Activated T-helper 1 cell treated with anti-CD3 and anti-CD28 coated beads, Interleukin-12 subunit alpha, Interleukin-12 subunit beta, Interleukin-2, Interleukin-4 antibody, amounts not matched to agents 30 ng/mL and 10 ng/mL and 1 ng/mL, durations not matched to agents 14 hours and 24 hours and 36 hours (primary cell): ENCODE data around the gene ACER3. TPM values are rescaled to one million over a fixed set of nuclear protein-coding genes. Genes with fewer than 3 reads are reported as not detected.
"Not testable (repeated sequence)": the region's sequence is repeated elsewhere in the genome, so short reads cannot be mapped to it uniquely, and the experiment has no call there.

Experiments
- DNase-seq: peaks from one replicate; pipeline ENCODE4 v3.0.0; 2021; ENCODE audit warnings: low spot score
- H3K27ac Mint-ChIP-seq: one replicate; pipeline ENCODE4 v1.8.0; 2021; ENCODE audit warnings: mild to moderate bottlenecking, mixed read lengths
- H3K27me3 Mint-ChIP-seq: one replicate; pipeline ENCODE4 v1.8.0; 2022; ENCODE audit warnings: mild to moderate bottlenecking, moderate library complexity, mixed read lengths; ENCODE audit not compliant: insufficient read depth
- H3K36me3 Mint-ChIP-seq: one replicate; pipeline ENCODE4 v1.8.0; 2021; ENCODE audit warnings: low read depth, mixed read lengths
- H3K4me1 Mint-ChIP-seq: one replicate; pipeline ENCODE4 v1.8.0; 2021; ENCODE audit warnings: low read depth, mixed read lengths
- H3K4me3 Mint-ChIP-seq: one replicate; pipeline ENCODE4 v1.8.0; 2021; ENCODE audit warnings: mild to moderate bottlenecking, moderate library complexity, mixed read lengths
- H3K9me3 Mint-ChIP-seq: one replicate; pipeline ENCODE4 v1.8.0; 2021; ENCODE audit warnings: mixed read lengths
- intact Hi-C: fragments of 100-400 bp; cut with micrococcal nuclease; formaldehyde crosslinking; loops from one replicate; pipeline ENCODE4 v1.15.1; 2024
- total RNA-seq: library from RNA; stranded (reverse); gene quantifications from 2 replicates; pipeline ENCODE4 v1.2.3, GENCODE V29; 2022

Gene ACER3
- total RNA-seq, 1 donor from 2014 or later: 12.2 TPM

DNA sequence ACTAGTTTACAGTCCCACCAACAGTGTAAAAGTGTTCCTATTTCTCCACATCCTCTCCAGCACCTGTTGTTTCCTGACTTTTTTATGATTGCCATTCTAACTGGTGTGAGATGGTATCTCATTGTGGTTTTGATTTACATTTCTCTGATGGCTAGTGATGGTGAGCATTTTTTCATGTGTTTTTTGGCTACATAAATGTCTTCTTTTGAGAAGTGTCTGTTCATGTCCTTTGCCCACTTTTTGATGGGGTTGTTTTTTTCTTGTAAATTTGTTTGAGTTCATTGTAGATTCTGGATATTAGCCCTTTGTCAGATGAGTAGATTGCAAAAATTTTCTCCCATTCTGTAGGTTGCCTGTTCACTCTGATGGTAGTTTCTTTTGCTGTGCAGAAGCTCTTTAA, 33.7 kb upstream of the ACER3 start:
- H3K4me1 Mint-ChIP-seq: peaks cover 30% of the 10 kb centered on the region
- H3K36me3 Mint-ChIP-seq, H3K27ac Mint-ChIP-seq, H3K27me3 Mint-ChIP-seq, DNase-seq, H3K4me3 Mint-ChIP-seq, intact Hi-C loops: not testable (repeated sequence)
- H3K9me3 Mint-ChIP-seq: peaks cover 18% of the 10 kb centered on the region

DNA sequence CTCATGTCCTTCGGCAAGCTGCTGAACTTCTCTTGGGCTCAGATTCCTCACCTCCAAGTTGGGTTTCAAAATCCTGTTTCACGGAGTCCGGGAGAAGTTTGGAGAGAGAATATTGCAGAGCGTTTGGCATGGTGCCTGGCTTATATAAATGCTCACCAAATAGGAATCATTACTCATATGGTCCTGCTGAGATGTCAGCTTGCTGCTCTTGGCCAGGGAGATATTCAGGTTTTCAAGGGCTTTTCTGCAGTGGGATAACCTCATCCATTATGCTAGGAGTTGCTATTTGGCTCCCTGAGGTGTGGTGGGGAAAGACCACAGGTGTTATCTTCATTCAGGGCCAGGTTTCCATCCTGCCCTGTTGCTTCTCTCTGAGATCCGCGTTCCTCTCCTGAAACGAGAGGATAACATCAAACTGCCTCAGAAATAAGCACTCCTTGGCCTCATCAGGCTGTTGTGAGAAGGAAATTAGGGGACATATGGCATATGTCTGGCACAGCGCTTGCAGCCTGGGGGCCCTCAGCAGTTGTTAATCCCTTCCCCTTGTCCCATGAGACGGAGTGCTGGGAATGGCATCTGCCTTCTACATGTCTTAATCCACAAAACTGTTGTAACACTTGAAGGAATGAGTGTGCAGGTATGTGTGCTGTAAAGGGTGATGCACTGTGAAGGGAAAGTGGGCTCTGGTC, 29.9 kb upstream of the ACER3 start:
- H3K36me3 Mint-ChIP-seq: no peaks in the 10 kb centered on the region
- no peak for DNase-seq
- H3K4me1 Mint-ChIP-seq: peaks cover 5% of the 10 kb centered on the region
- H3K27me3 Mint-ChIP-seq: peaks cover 12% of the 10 kb centered on the region
- intact Hi-C loops: no loop called here
- H3K27ac Mint-ChIP-seq: no peak overlapping the region
- H3K4me3 Mint-ChIP-seq: no peak overlapping the region
- H3K9me3 Mint-ChIP-seq: peaks cover 4% of the 10 kb centered on the region

DNA sequence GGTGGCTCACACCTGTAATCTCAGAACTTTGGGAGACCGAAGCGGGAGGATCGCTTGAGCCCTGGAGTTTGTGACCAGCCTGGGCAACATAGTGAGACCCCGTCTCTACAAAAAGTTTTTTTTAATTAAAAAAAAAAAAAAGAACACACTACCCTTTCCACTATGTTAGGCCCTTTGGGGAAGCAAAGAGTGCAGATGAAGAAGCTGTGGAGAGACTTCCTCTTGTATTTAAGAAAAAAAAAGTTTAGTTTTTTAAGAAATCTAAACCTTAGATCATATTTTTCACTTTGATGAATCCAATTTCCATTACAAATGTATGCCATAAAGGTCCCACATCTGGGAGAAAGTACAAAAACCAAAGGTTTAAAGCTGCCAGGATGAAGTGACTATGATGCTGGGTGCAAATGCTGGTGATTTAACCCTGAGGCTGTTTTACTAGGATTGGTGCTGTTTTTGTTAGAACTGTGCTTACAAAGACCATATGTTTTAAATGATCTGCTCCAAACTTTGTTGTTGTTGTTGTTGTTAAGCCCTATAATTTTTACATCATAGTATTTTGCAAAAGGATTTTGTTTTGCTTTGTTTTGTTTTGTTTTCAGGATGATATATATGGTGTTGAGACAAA, 28.9 kb upstream of the ACER3 start:
- Mint-ChIP-seq H3K27me3 (peaks cover 12% of the 10 kb centered on the region), H3K27ac (no peak overlapping the region), H3K4me3 (no peak overlapping the region), H3K4me1 (no peaks in the 10 kb centered on the region), H3K9me3 (no peaks in the 10 kb centered on the region), H3K36me3 (no peaks in the 10 kb centered on the region)
- intact Hi-C loops: no loop called here
- no peak for DNase-seq

DNA sequence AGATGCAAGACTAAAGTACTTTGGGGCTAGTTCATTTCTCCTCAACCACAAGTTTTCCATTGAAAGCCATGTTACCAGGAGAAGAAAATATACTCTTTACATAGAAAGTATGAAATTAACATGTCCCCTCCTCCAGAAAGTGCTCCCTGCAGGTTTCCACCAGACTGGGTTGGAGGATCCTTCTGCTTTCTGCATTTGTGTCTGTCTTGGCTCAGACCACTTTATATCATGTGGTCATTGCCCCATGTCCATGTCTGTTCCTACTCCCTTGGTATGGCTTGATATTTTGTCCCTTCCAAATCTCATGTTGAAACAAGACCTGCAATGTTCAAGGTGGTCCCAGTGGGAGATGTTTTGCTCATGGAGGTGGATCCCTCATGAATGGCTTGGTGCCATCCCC, 28.4 kb upstream of the ACER3 start:
- Mint-ChIP-seq H3K4me1 (no peaks in the 10 kb centered on the region), H3K27ac (no peak overlapping the region), H3K4me3 (no peak overlapping the region), H3K27me3 (peaks cover 12% of the 10 kb centered on the region), H3K36me3 (no peaks in the 10 kb centered on the region), H3K9me3 (no peaks in the 10 kb centered on the region)
- no peak for DNase-seq
- intact Hi-C loops: no loop called here

DNA sequence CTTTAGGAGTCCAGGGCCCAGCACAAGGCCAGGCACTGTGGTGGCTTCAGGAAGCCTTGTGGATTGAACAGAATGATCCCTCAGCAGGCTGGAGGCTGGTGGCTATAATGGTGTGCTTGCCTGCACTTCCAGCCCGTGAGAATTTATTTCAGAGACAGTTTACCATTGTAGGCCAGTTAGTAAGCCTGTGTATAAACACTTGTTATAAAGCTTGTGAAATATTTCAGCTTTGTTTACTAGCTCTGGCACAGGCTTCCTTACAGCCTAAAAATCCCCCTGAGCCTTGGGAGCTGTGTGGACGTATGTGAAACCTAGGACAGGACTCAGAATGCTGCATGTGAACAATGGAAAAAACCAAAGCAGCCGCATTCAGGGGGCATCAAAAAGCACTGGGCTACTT, 26.6 kb upstream of the ACER3 start:
- H3K4me1 Mint-ChIP-seq: no peaks in the 10 kb centered on the region

DNA sequence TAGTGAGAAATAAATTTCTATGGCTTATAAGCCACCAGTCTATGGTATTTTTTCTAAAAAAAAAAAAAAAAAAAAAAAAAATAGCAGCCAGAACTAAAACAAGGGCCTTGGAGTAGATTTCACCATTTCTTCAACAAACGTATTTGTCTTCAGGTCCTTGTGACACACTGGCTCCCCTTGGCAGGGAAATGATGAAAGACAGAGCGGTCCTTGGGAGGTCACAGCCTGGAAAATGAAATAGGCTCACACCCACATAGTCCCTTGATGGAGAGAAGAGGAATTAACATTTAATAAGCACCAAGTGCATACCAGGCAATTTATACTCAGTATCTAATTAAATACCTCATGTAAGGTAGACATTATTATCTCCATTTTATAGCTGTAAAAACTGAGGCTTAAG, 25.7 kb upstream of the ACER3 start:
- Mint-ChIP-seq H3K36me3 (no peaks in the 10 kb centered on the region), H3K9me3 (no peaks in the 10 kb centered on the region), H3K27me3 (peaks cover 16% of the 10 kb centered on the region), H3K27ac (no peak overlapping the region), H3K4me3 (no peak overlapping the region), H3K4me1 (no peaks in the 10 kb centered on the region)
- intact Hi-C loops: no loop called here
- no peak for DNase-seq

More for the DNA sequence above, 26.6 kb upstream of the ACER3 start:
- Mint-ChIP-seq H3K36me3 (no peaks in the 10 kb centered on the region), H3K4me3 (no peak overlapping the region), H3K9me3 (no peaks in the 10 kb centered on the region), H3K27ac (no peak overlapping the region), H3K27me3 (peaks cover 12% of the 10 kb centered on the region)
- intact Hi-C loops: no loop called here
- DNase-seq: no peak

DNA sequence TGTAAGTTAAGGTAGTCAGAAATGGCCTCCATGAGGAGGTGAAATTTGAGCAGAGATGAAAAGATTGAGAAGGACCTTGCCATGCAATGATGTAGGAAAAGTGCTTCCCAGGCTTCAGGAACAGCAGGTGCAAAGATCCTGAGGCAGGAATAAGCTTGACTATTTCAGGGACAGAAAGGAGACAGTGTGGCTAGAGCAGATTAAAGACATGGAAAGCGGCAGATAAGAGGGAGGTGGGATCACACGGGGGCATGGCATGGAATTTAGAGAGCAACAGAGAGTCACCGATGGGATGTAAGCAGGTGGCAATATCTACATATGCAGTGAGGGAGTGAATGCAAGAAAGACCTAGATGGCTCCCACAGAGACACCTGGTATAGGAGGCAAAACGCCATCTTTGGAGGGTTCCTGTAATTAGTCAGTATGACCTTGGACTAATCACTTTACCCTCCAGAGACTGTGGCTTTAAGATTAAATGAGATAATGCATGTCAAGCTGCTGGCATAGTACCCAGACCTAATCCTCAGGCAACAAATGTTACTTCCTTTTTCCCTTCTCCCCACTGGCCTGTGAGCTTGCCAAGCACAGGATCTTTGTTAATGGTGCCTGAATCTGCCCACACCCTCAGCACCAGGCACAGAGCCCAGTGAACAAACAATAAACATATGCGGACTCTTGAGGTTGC, 24.6 kb upstream of the ACER3 start:
- H3K36me3 Mint-ChIP-seq: no peaks in the 10 kb centered on the region
- H3K9me3 Mint-ChIP-seq: no peaks in the 10 kb centered on the region
- H3K4me3 Mint-ChIP-seq: no peak overlapping the region
- H3K27ac Mint-ChIP-seq: no peak overlapping the region
- no peaks in the 10 kb centered on the region for H3K4me1 Mint-ChIP-seq
- intact Hi-C loops: no loop called here
- peaks cover 18% of the 10 kb centered on the region for H3K27me3 Mint-ChIP-seq
- DNase-seq: no peak

DNA sequence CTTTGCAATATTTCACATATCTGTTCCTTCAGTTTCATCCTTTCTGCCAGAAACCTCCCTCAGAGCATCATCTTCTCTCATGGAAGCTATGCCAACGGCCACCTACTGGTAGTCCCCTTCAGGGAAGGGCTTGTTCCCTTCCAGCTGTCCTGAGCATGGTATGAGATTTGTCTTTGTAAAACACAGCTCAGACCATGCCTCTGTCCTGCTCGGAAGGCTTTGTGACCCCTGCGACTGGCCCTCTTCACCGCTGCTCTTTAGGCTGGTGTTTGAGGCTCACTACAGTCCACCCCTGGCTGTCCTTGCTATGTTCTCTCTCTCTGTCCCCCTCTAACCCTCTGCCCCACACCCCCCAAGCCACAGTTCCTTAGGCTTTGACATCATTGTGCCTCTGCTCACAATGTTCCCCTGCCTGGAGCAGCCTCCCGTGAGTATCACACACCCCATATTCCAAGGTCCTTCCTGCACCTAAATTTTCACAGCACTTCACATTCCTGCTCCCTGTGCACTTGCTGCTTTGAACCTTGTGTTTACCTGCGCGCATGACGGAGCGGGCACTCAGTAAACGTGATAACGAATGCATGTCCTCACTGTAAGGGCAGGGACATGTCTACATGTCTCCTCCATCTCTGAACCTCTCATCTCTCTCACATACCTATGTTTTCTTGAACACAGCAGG, 24.0 kb upstream of the ACER3 start:
- Mint-ChIP-seq H3K9me3 (no peaks in the 10 kb centered on the region), H3K27ac (no peak overlapping the region), H3K36me3 (no peaks in the 10 kb centered on the region), H3K4me1 (no peaks in the 10 kb centered on the region), H3K27me3 (peaks cover 18% of the 10 kb centered on the region), H3K4me3 (no peak overlapping the region)
- intact Hi-C loops: no loop called here
- DNase-seq: no peak

DNA sequence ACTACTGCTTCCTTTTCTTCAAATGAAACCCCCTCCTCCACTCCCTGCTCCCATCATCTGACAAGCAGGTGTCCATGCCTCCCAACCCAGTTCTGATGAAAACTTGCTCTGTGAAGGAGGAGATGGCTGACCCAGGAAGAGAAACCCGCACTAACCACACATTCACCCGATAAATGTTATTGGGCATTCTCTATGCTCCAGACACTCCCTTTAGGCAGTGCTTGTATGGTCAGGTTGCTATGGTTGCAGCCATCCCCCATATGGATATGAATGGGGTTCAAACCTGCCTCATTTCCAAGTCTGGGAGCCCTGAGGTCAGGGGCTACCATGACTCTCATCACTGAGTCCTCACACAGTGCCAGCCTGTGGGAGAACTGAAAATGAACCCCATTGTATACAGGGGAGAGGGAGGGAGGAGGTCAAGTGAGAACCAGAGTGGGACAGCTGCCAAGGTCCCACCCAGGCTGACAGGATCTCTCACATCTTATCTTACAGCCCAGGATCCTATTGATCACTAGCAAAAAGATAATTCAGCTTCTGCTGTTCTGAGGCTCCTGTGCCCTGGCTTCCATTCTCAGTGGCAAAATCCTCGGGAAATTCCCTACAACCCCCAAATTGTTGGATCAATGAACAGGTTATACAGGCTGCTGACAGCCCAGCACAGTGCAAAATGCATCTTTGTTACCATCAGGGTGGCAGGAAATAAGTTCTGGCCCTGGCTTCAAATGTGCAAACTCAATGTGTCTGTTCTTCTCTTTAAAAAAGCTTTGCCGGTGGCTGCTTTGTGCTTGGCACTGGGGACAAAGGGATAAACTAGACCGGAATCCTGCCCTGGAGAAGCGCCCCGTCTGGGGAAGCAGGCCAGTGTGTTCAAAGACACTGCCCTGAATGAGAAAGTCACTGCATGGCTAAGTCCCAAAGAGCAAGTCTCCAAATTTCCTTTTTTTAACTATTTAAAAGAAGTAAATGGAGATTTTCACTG, 22.7 kb upstream of the ACER3 start:
- no peaks in the 10 kb centered on the region for H3K36me3 Mint-ChIP-seq

DNA sequence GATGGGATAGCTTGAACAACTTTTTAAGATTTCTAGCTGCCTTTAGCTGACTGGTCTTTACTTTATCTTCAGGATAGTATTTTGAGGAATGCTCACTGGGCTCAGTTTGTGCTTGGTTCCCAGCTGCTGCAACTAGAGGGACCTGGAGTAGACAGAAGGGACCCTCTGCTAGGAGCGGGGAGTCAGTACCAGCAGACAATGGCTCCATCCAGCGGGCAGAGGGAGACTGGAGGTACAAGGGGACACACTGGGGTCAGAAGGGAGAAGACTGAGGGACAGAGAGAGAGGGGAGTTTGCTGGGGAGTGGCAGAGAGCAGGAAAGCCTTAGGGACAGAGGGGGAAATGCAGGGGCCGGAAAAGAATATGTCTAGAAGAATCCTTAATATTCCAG, 22.0 kb upstream of the ACER3 start:
- Mint-ChIP-seq H3K27me3 (peaks cover 12% of the 10 kb centered on the region), H3K4me1 (no peaks in the 10 kb centered on the region), H3K9me3 (no peaks in the 10 kb centered on the region), H3K36me3 (no peaks in the 10 kb centered on the region), H3K4me3 (no peak overlapping the region), H3K27ac (no peak overlapping the region)
- DNase-seq: no peak
- intact Hi-C loops: no loop called here

More for the DNA sequence above, 22.7 kb upstream of the ACER3 start:
- no peaks in the 10 kb centered on the region for H3K9me3 Mint-ChIP-seq
- no peak for DNase-seq
- no peaks in the 10 kb centered on the region for H3K4me1 Mint-ChIP-seq
- H3K27me3 Mint-ChIP-seq: peaks cover 18% of the 10 kb centered on the region
- intact Hi-C loops: no loop called here
- no peak overlapping the region for H3K27ac Mint-ChIP-seq
- H3K4me3 Mint-ChIP-seq: no peak overlapping the region

DNA sequence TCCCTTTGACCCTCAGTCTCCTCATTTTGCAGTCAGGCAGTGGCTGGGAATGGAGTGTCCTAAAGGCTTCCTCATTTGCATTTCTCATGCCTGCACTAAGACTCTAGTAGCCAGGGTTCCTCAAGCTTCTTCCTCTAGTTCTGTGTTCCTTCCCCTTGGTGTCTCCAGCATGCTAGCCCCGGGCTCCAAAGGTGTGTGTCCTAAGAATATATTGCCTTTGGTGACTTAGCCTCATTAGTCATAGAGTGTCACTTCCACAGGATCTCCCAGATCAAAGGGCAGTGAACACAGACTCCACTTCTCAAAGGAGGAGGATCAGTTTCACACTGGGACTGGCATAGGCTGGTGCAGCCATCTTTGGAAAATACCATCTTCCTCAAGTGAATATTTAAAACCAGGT, 21.4 kb upstream of the ACER3 start:
- Mint-ChIP-seq H3K4me3 (no peak overlapping the region), H3K9me3 (no peaks in the 10 kb centered on the region), H3K27ac (no peak overlapping the region), H3K36me3 (no peaks in the 10 kb centered on the region), H3K27me3 (peaks cover 14% of the 10 kb centered on the region), H3K4me1 (no peaks in the 10 kb centered on the region)
- intact Hi-C loops: no loop called here
- DNase-seq: no peak

DNA sequence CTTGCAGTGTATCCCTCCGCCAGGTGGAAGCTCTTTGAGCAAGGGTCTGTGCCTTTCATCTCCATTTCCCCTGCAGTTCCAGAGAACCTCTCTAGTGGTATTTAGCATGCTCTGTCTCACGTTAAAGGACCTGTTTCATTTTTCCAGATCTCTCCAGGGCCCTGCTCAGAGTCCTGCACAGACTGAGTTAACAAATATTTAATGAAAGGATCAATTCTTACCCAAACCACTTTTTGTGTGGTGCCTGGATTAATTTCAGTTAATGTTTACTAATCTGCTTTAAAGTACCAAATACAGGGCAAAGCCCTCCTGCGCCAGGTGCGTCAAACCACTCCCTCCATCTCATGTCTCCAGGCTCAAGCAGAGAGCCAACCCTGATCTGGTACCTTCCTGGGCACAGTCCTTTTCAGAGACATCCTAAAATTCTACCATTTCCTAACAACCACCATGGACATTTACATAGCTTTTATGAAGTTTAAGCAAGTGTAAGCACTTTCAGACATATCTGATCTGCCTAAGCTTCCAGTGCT, 18.7 kb upstream of the ACER3 start:
- intact Hi-C loops: no loop called here
- peaks cover 15% of the 10 kb centered on the region for H3K27me3 Mint-ChIP-seq
- no peak overlapping the region for H3K4me3 Mint-ChIP-seq
- no peak overlapping the region for H3K27ac Mint-ChIP-seq
- no peaks in the 10 kb centered on the region for H3K36me3 Mint-ChIP-seq
- DNase-seq: no peak
- no peaks in the 10 kb centered on the region for H3K9me3 Mint-ChIP-seq
- H3K4me1 Mint-ChIP-seq: no peaks in the 10 kb centered on the region
